Activated CD8-positive, alpha-beta T cell treated with anti-CD3 and anti-CD28 coated beads for 36 hours (primary cell): ENCODE measurements around the gene TACC3. TPM values are rescaled to one million over a fixed set of nuclear protein-coding genes. Genes with fewer than 3 reads are reported as not detected.

Experiments
- ATAC-seq: fragments of 200-7000 bp; cut with Tn5 transposase; one replicate; pipeline ENCODE4 v1.10.0; 2021; ENCODE audit warnings: mild to moderate bottlenecking, moderate library complexity
- CTCF ChIA-PET: fragments of 350-600 bp; sonication (Branson Sonifier 250); formaldehyde crosslinking; loops from one replicate; lab custom pipeline; 2021; ENCODE audit warnings: antibody characterized with exemption; lab: Charles Lee
- POLR2A ChIA-PET: fragments of 350-600 bp; sonication (Branson Sonifier 250); formaldehyde crosslinking; loops from one replicate; lab custom pipeline; 2021; ENCODE audit warnings: antibody characterized with exemption; lab: Charles Lee
- DNase-seq: peaks from one replicate; pipeline ENCODE4 v3.0.0-alpha.2; 2020
- H3K27ac Mint-ChIP-seq: one replicate; pipeline ENCODE4 v1.8.0; 2021; ENCODE audit warnings: mild to moderate bottlenecking, mixed read lengths
- H3K27me3 Mint-ChIP-seq: one replicate; pipeline ENCODE4 v1.8.0; 2021; ENCODE audit warnings: mixed read lengths
- H3K36me3 Mint-ChIP-seq: one replicate; pipeline ENCODE4 v1.8.0; 2021; ENCODE audit warnings: low read depth, mixed read lengths
- H3K4me1 Mint-ChIP-seq: one replicate; pipeline ENCODE4 v1.8.0; 2021; ENCODE audit warnings: low read depth, mixed read lengths
- H3K4me3 Mint-ChIP-seq: one replicate; pipeline ENCODE4 v1.8.0; 2021; ENCODE audit warnings: mild to moderate bottlenecking, moderate library complexity, mixed read lengths
- H3K9me3 Mint-ChIP-seq: one replicate; pipeline ENCODE4 v1.8.0; 2021; ENCODE audit warnings: mixed read lengths
- intact Hi-C: fragments of 100-400 bp; cut with micrococcal nuclease; formaldehyde crosslinking; loops from one replicate; pipeline ENCODE4 v1.10.0; 2022
- total RNA-seq, 2 experiments: library from RNA; stranded (reverse); gene quantifications; one replicate each; pipeline ENCODE4 v1.2.3, GENCODE V29; 2021
- TF ChIP-seq, protein P1 (sequence below): fragments of 200-600 bp; IDR thresholded peaks from one replicate; pipeline ENCODE4 v1.8.0; 2022; ENCODE audit warnings: antibody characterized with exemption, mild to moderate bottlenecking

The TACC3 gene
- total RNA-seq, 2 experiments from 2014 or later, result 190 to 200 TPM

DNA sequence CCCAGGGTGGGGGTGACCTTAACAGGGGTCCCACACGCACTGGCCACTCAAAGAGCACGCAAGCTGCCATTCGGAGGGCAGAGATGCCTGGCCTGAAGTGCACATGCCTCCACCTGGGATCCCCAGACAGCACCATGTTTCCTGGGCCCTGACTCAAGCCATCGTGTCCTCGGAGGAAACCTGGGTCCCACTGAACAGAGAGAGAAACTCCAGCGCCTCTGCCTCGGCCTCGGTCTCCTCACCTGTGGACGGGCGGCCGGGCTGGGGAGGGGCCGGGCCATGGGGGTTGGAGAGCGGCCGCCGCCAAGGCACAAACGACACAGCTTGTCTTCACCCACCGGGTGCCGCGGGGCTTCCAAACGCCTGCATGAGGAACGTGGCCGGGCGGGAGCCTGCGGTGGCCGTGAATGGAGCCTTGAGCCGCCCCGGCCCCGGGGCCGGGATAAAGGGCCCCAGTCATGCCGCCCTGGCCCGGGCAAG lies 41.8 kb downstream of the TACC3 start:
- intact Hi-C loops, result no loop called here

GRCh38 chr4:1763550-1764080 lies 42.3 kb downstream of the TACC3 start:
- Mint-ChIP-seq H3K4me3 (no peak overlapping the region), H3K9me3 (no peaks in the 10 kb centered on the region), H3K36me3 (no peaks in the 10 kb centered on the region), H3K4me1 (no peaks in the 10 kb centered on the region), H3K27ac (no peak overlapping the region), H3K27me3 (peaks cover 19% of the 10 kb centered on the region)
- ATAC-seq, result no peak
- ChIA-PET CTCF (interaction anchor here (2.4 kb wide), 1 partner anchor 16 kb away, joined by 6 read pairs; no protein-coding TSS in a partner anchor), POLR2A (no interaction called here)
- TF ChIP-seq, protein P1, sequence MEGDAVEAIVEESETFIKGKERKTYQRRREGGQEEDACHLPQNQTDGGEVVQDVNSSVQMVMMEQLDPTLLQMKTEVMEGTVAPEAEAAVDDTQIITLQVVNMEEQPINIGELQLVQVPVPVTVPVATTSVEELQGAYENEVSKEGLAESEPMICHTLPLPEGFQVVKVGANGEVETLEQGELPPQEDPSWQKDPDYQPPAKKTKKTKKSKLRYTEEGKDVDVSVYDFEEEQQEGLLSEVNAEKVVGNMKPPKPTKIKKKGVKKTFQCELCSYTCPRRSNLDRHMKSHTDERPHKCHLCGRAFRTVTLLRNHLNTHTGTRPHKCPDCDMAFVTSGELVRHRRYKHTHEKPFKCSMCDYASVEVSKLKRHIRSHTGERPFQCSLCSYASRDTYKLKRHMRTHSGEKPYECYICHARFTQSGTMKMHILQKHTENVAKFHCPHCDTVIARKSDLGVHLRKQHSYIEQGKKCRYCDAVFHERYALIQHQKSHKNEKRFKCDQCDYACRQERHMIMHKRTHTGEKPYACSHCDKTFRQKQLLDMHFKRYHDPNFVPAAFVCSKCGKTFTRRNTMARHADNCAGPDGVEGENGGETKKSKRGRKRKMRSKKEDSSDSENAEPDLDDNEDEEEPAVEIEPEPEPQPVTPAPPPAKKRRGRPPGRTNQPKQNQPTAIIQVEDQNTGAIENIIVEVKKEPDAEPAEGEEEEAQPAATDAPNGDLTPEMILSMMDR, result no peak
- intact Hi-C loops, result no loop called here
- no peak for DNase-seq

More for the DNA sequence above, 41.8 kb downstream of the TACC3 start:
- H3K4me1 Mint-ChIP-seq, result no peaks in the 10 kb centered on the region
- no peak overlapping the region for H3K27ac Mint-ChIP-seq
- ChIA-PET POLR2A (interaction anchor here (0.6 kb wide), 1 partner anchor 250 kb away, joined by 3 read pairs; no protein-coding TSS in a partner anchor), CTCF (interaction anchor here (2.4 kb wide), 1 partner anchor 15 kb away, joined by 6 read pairs; no protein-coding TSS in a partner anchor)
- H3K27me3 Mint-ChIP-seq, result peaks cover 16% of the 10 kb centered on the region
- no peak overlapping the region for H3K4me3 Mint-ChIP-seq
- no peak for DNase-seq
- no peaks in the 10 kb centered on the region for H3K36me3 Mint-ChIP-seq
- TF ChIP-seq, protein P1, result no peak
- no peak for ATAC-seq
- H3K9me3 Mint-ChIP-seq, result no peaks in the 10 kb centered on the region

GRCh38 chr4:1764670-1765069 lies 43.3 kb downstream of the TACC3 start:
- Mint-ChIP-seq H3K27me3 (peaks cover 19% of the 10 kb centered on the region), H3K4me3 (no peak overlapping the region), H3K36me3 (no peaks in the 10 kb centered on the region), H3K27ac (no peak overlapping the region), H3K9me3 (no peaks in the 10 kb centered on the region), H3K4me1 (no peaks in the 10 kb centered on the region)
- ChIA-PET POLR2A (interaction anchor here (1.0 kb wide), 1 partner anchor 10 kb away, joined by 3 read pairs; no protein-coding TSS in a partner anchor), CTCF (interaction anchor here (1.3 to 2.4 kb wide), 2 partner anchors 12 to 17 kb away, joined by 3 to 6 read pairs; no protein-coding TSS in a partner anchor)
- intact Hi-C loops, result no loop called here
- DNase-seq (no peak), ATAC-seq (no peak)
- TF ChIP-seq, protein P1, result no peak

- ChIA-PET CTCF (interaction anchor here (0.6 to 1.3 kb wide), 2 partner anchors 13 to 43 kb away, joined by 3 read pairs; no protein-coding TSS in a partner anchor), POLR2A (interaction anchor here (1.0 kb wide), 1 partner anchor 11 kb away, joined by 3 read pairs; no protein-coding TSS in a partner anchor)
- Mint-ChIP-seq H3K4me3 (no peak overlapping the region), H3K27me3 (peaks cover 19% of the 10 kb centered on the region), H3K27ac (no peak overlapping the region), H3K36me3 (no peaks in the 10 kb centered on the region), H3K9me3 (no peaks in the 10 kb centered on the region), H3K4me1 (no peaks in the 10 kb centered on the region)
- ATAC-seq, result no peak
- TF ChIP-seq, protein P1, result no peak
- DNase-seq, result no peak
- intact Hi-C loops, result no loop called here
These were observed 44.2 kb downstream of the TACC3 start for GRCh38 chr4:1765409-1766072.
